ENCODE measurements around the gene JOSD1. TPM values are rescaled to one million over a fixed set of nuclear protein-coding genes. Genes with fewer than 3 reads are reported as not detected.

Gene JOSD1
- 54.6 TPM for total RNA-seq

GRCh38 chr22:38700789-38701628, at the start of gene JOSD1:
Gene JOSD1 (minus strand): TSS chr22:38700943. CDS start chr22:38699987, 956 bp downstream.
- DNase-seq (ENCODE audit: low spot score in 2 of 2) (peak; percentile 96 to 97), FAIRE-seq (no peak)

- FAIRE-seq (no peak), DNase-seq (ENCODE audit: low spot score in 2 of 2) (no peak)
Observed at GRCh38 chr22:38750104-38750503, 49.4 kb upstream of the JOSD1 start.

GRCh38 chr22:38748487-38749136, 47.9 kb upstream of the JOSD1 start:
- FAIRE-seq (no peak), DNase-seq (ENCODE audit: low spot score in 2 of 2) (no peak)

DNA sequence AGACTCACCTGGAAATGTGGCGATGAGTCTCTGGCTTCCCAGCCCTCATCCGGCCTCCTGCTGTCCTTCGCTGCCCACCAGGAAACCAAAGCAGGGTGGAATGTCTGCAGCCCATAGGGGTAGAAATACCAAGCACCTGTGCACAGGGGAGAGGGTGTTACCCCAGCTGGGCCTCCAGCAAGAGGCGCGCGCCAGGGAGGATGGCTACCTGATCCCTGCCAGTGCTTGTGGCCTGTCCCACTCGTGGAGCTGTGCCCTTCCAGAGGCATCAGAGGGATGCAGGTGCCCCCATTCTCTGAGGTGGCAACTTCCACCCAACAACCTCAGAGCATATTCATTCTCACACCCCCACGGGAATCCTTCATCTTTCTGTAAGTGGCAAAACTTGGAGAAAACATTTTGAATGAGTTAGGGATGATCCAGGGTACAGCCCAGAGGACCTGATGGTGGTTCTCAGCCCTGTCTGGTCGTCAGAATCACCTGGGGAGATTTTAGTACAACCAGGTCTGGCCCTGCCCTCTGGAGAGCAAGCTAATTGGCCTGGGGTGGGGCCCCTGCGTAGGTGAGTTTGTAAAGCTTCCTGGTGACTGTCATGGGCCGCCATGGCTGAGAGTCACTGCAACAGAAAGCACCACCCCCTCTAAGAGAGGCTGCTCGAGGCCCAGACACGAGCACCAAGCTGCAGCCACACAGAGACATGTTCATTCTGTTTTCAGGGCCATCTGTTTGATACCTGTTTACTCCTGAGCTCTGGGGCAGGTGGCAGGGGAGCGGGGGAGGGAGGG, 45.1 kb upstream of the JOSD1 start:
- no peak for DNase-seq (ENCODE audit: low spot score in 2 of 2)
- no peak for FAIRE-seq

GRCh38 chr22:38744981-38745380, 44.2 kb upstream of the JOSD1 start:
- FAIRE-seq (no peak), DNase-seq (ENCODE audit: low spot score in 2 of 2) (no peak)

DNA sequence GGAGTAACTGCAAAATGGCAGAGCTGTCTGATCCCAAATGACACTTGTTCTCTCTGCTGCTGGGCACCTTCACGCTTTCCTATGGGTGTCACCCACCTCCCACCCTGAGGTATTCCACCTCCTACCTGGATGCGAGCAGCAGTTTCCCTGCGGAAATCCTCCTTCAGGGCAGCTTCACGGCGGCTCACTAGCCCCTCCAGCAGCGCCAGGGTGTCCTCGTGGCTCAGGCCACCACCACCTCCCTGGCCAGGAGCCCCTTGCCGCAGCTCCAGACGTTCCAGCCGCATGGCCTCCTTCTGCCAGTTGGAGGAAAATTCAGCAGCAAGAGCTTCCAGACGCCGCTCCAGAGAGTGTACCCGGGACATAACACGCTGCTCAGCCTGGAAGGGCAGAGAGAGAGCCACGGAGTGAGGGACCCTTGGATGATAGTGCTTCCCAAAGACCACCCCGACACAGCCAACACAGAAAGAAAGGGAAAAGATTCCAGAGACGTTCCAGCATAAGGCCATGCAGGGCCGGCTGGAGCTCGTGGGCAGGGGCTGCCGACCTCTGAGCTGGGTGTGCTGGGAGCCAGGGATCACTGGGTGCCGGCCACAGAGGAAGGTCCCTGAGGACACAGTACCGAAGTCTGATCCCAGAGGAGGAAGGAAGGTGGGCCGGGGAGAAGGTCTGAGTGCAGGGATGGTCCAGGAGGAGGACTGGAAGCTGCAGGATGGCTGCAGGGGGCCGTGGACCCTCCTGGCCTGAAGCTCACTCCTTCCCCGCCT, 41.6 kb upstream of the JOSD1 start:
- no peak for DNase-seq (ENCODE audit: low spot score in 2 of 2)
- no peak for FAIRE-seq

DNA sequence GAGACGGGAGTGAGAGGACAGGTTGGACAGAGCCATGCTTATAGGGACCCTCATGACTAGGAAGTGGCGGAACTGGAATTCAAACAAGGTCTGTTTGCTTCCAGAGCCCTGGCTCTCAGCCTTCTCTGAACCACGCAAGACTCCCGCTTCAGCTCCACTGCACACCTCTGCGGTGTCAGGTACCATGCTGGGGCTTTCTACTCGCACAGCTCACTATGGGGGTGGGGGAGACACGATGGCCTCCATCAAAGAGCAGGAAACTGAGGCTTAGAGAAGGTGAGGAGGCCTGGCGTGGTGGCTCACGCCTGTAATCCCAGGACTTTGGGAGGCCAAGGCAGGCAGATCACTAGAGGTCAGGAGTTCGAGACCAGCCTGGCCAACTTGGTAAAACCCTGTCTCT, 40.8 kb upstream of the JOSD1 start:
- DNase-seq (ENCODE audit: low spot score in 2 of 2): no peak
- FAIRE-seq: no peak

GRCh38 chr22:38741166-38741565, 40.4 kb upstream of the JOSD1 start:
- DNase-seq (ENCODE audit: low spot score in 2 of 2): no peak
- no peak for FAIRE-seq

DNA sequence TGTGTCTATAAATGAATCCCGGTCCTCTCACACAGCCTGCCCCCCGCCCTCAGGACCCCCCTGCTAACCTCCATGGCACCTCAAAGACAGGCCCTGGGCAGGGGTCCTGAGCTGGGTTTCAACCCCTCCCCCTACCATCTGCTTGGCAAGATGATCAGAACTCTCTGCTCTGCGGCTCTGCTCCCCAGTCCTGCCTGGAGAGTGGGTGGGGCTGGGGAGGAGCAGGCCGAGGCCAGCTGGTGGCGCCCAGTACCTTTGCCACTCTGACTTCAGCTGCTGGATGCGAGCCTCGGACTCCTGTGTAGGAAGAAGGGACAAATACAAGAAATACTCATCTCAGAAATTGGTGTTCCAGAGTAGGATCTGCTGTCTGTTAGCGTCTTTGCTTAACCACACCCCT, 40.0 kb upstream of the JOSD1 start:
- DNase-seq (ENCODE audit: low spot score in 2 of 2) (no peak), FAIRE-seq (no peak)

- DNase-seq (ENCODE audit: low spot score in 2 of 2) (no peak), FAIRE-seq (no peak)
Observed at GRCh38 chr22:38740116-38740723, 39.5 kb upstream of the JOSD1 start.

DNA sequence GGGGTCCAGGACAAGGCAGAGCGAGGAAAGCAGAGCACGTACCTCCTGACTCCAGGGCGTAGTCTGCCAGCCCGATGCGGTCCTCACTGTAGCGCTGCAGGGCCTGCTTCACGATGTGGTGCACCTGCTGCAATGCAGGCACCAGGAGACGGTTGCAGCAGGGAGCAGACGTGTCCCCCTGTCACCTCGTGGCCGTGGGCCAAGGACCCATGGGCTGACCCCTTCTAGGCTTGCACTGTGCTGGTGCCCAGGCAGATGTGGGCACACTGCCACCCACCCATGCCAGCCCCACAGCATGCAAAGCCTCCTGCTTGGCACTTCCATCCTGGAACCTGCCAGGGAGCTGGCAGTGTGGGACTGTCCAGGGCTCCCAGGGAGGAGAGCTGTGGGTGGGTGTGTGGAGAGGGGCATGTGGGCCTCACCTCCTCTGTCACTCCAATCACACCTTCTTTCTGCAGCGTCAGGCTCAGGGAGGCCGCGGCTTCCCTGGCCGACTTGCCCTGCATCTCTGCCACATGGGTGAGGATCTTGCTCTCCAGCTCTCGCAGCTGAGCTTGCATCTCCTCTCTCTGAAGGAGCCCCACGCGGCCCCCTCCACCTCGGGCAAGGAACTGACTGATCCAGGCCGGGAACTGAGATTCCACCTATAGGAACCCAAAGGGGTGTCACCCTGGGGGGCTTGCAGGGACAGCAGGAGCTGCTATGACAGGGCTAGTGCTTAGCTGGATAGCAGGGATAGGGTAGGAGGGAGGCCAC, 38.7 kb upstream of the JOSD1 start:
- no peak for FAIRE-seq
- DNase-seq (ENCODE audit: low spot score in 2 of 2): no peak

GRCh38 chr22:38738475-38739070, 37.8 kb upstream of the JOSD1 start:
- DNase-seq (ENCODE audit: low spot score in 2 of 2) (no peak), FAIRE-seq (no peak)

DNA sequence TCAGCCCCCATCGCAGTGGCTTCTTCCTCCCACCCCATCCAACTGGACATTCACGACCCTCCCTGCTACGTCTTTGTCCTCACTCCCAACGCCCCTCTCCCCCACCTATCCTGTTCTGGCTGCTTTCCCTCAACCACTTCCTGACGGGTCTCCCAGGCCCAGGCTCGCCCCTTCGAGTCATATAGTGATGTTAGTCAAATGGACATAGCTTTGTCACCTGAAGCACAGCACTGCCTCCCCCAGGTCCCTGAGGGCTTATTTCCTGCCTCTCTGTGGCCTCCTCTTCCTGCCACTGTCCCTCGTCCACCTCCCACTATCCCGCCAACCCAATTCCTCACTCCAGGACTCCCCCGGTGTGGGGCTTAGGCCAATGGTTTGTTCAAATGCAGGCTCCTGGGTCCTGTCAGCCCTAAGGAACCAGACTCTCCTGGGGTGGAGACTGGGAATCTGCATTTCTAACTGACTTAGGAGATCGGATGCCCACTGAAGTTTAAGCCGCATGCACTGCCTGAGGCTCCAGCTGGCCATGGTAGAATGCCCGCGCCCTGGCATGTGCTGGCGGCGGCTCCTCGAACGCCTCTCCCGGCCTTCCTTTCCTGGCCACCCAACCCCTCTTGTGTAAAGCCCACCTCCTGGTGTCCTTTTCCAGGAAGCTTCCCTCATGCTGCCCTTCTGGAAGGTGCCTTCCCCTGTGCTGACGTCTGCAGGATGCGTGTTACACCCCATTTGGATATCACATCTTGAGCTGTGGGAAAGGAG, 36.7 kb upstream of the JOSD1 start:
- no peak for FAIRE-seq
- DNase-seq (ENCODE audit: low spot score in 2 of 2): no peak

- DNase-seq (ENCODE audit: low spot score in 2 of 2) (no peak), FAIRE-seq (no peak)
Observed at GRCh38 chr22:38736257-38736570, 35.5 kb upstream of the JOSD1 start.

DNA sequence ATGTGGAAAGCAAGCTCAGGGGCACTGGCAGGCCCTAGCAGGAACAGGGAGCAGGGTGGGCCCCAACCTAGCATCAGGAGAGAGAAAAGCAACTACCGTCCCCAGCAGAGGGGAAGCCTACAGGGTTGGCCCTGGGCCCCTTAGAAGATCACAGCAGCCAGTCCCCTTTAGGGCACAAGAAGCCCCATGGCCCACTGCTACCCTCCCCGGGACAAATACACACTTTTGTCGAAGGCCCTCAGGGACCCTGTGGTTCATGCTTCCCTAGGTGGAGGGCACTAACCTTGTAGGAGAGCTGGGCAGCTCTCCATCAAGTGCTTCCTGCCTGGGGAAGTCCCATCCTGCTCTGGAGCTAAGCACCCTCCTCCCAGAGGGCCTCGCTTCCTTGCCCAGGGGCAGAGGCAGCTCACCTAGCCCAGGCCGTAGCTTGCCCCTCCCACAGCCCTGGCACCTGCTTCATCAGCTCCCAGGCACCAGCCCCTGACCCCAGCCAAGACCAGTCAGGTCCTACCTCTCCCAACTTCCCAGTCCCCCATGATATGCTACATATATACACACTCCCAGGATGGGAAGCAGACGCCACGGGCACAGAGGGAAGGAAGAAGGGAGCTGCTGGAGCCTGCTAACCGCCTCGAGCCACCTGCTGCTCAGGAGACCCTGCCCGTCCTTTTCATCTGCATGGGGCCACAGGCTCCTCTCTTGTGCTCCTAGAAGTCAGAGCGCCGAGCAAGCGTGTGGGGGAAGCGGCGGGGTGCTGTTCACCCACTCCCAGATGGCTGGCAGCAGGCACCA, 34.9 kb upstream of the JOSD1 start:
- FAIRE-seq: no peak
- no peak for DNase-seq (ENCODE audit: low spot score in 2 of 2)

GRCh38 chr22:38735126-38735464, 34.4 kb upstream of the JOSD1 start:
- DNase-seq (ENCODE audit: low spot score in 2 of 2): no peak
- FAIRE-seq: no peak

DNA sequence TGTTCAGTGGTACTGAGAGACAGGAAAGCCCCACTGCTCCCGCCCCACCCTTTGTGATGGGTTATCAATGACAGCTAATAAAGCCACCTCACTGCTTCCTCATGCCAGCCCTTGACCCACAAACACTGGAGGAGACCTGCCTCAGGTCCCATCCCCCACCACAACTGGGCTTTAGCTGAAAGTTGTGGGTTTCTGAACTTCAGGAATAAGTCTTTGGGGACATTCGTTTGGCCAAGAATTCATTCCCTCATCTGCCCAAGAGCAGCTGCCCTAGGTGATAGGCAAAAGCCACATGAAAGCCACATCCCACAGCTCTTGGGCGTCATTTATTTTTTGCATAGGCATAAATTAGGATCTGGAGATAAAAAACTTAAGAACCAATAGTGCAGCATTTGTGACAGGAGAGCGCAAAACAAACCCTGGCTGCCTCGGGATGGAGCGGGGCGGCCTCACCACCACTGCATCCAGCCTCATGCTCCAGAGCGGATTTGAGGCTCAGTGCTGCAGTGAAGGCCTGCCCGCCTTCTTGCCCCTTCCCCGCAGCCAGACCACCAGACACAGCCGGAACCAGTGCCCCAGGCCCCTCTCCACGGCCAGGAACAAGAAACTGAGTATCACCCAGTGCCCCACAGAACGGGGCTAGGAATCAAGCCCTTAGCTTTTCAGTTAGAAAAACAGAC, 33.8 kb upstream of the JOSD1 start:
- FAIRE-seq: no peak

More for the DNA sequence above, 33.8 kb upstream of the JOSD1 start:
- DNase-seq (ENCODE audit: low spot score in 2 of 2): no peak
